Esophagus muscularis mucosa (tissue), 4 donors: Measurements from ENCODE around the gene MPO. TPM values are rescaled to one million over a fixed set of nuclear protein-coding genes. Genes with fewer than 3 reads are reported as not detected.

Source experiments
- DNase-seq: peaks from one replicate; pipeline ENCODE4 v3.0.0-alpha.2; 2017; ENCODE audit errors: extremely low spot score
- H3K27ac ChIP-seq, 4 donors: fragments of 200-600 bp; sonication (generic); replicated peaks in 1 of 4; 1 replicate in 3 of 4; 2 replicates in 1 of 4; pipeline ENCODE4 v1.5.1; 2016 to 2019; ENCODE audit warnings: mild to moderate bottlenecking in 1 of 4
- H3K27me3 ChIP-seq, 4 donors: fragments of 200-600 bp; sonication (generic); one replicate each; pipeline versions ENCODE4 v1.5.1 to v1.6.0; 2016 to 2019
- H3K36me3 ChIP-seq, 4 donors: fragments of 200-600 bp; sonication (generic); one replicate each; pipeline ENCODE4 v1.5.1; 2016 to 2019
- H3K4me1 ChIP-seq, 4 donors: fragments of 200-600 bp; sonication (generic); one replicate each; pipeline ENCODE4 v1.5.1; 2016 to 2019
- H3K4me3 ChIP-seq, 4 donors: fragments of 200-600 bp; sonication (generic); 1 replicate in 2 of 4; 2 replicates in 2 of 4; pipeline ENCODE4 v1.5.1; 2016 to 2019; ENCODE audit warnings: mild to moderate bottlenecking in 4 of 4, moderate library complexity in 1 of 4
- H3K9me3 ChIP-seq, 4 donors: fragments of 200-600 bp; sonication (generic); 1 replicate in 3 of 4; 2 replicates in 1 of 4; pipeline ENCODE4 v1.5.1; 2016 to 2019
- CTCF ChIP-seq, 3 experiments: fragments of 200-600 bp in 2 of 3; fragments of 450-650 bp in 1 of 3; sonication (generic) in 2 of 3; IDR thresholded peaks; one replicate each; pipeline ENCODE4 v1.5.1; 2017 to 2019; ENCODE audit warnings: antibody characterized with exemption in 3 of 3, mild to moderate bottlenecking in 2 of 3, moderate library complexity in 1 of 3
- EP300 ChIP-seq: sonication (generic); formaldehyde crosslinking; IDR thresholded peaks from one replicate; pipeline ENCODE4 v1.6.1; 2017; ENCODE audit warnings: antibody characterized with exemption
- POLR2A ChIP-seq: fragments of 450-650 bp; IDR thresholded peaks from one replicate; pipeline ENCODE4 v1.6.1; 2017; ENCODE audit warnings: antibody characterized with exemption, moderate library complexity, mild to moderate bottlenecking, low read depth
- POLR2AphosphoS5 ChIP-seq, 2 donors: sonication (generic); formaldehyde crosslinking; IDR thresholded peaks; one replicate each; pipeline ENCODE4 v1.6.1; 2017; ENCODE audit warnings: antibody characterized with exemption in 2 of 2
- WGBS: methylation state at CpG from one replicate; pipeline ENCODE4 v1.1.5; 2018; 5-methylcytosine and 5-hydroxymethylcytosine counted together
- intact Hi-C: fragments of 100-400 bp; cut with DNase I; formaldehyde crosslinking; loops from one replicate; pipeline ENCODE4 v1.15.1; 2023
- total RNA-seq, 4 donors: library from RNA; depleted of rRNA; stranded (reverse); fragments of >200 nt; gene quantifications; one replicate each; pipeline versions ENCODE4 v1.1.0 to v1.2.1, GENCODE V29; 2016

The MPO gene
- total RNA-seq: under 1 TPM in 2 of 4 donors, not detected in 2; 0.23 to 0.66 TPM

DNA sequence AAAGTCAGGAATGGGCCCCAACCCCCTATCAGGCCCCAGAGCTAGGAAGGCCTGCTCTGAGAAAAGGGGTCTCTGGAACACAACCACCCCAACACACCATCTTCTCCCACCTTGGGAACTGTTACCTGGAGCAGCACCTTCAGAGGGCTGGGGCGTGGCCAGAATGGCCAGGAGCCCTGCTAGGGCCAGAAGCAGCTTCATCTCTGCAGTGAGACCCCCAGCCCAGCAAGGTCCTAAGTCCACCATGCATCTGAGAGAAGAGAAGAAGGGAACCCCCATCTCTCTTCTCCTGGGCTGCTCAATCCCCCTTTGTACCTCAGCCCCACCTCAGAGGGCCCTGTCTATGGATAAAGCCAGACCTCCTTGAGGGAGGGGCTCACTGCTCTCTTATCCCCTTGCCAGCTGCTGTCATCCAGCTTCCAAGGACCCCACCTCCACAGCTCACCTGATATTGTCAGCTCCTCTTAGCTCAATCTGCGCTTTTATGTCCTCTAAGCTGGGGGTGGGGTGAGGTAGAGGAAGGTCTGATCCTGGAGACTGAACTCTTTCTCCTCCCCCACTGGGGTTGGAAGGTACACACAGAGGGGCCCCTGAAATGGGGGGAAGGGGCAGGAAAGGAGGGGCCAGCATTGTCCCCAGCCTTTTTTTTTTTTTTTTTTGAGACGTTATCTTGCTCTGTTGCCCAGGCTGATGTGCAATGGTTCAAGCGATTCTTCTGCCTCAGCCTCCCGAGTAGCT, at the start of gene MPO:
MPO (minus strand) TSS at position 456 of the 738 bp plus-strand sequence; CDS start at position 279, 177 bp downstream.
- TF ChIP-seq EP300 (no peak), POLR2A (no peak), CTCF (IDR thresholded peaks at IDR 0.05) (no peak), POLR2AphosphoS5 (IDR thresholded peaks at IDR 0.05) (no peak)
- Histone ChIP-seq H3K36me3 (no peaks in the 10 kb centered on the region), H3K4me1 (peaks cover 0 to 17% (median 13%) of the 10 kb centered on the region in 4 donors), H3K27ac (no peak within 1 kb of the TSS), H3K9me3 (no peaks in the 10 kb centered on the region), H3K27me3 (peaks cover 0 to 60% (median 1%) of the 10 kb centered on the region in 4 donors), H3K4me3 (no peak within 1 kb of the TSS)
- DNase-seq: no peak
- 86% methylated on average over 5 of the region's 5 CpGs for WGBS
- intact Hi-C loops: no loop called here

GRCh38 chr17:58329810-58330537, 49.2 kb upstream of the MPO start:
- no peak overlapping the region for H3K27ac ChIP-seq
- peaks cover 0 to 35% (median 22%) of the 10 kb centered on the region in 4 donors for H3K4me1 ChIP-seq
- no peaks in the 10 kb centered on the region for H3K9me3 ChIP-seq
- peak overlapping the region; percentile 43 to 57 (median 47) for H3K4me3 ChIP-seq
- 70% methylated on average over 4 of the region's 4 CpGs for WGBS
- no peak for DNase-seq
- TF ChIP-seq POLR2A: no peak
- no peak for TF ChIP-seq POLR2AphosphoS5 (IDR thresholded peaks at IDR 0.05)
- TF ChIP-seq CTCF (IDR thresholded peaks at IDR 0.05): no peak
- TF ChIP-seq EP300: no peak
- intact Hi-C loops: no loop called here
- H3K27me3 ChIP-seq: peaks cover 0 to 18% (median 2%) of the 10 kb centered on the region in 4 donors
- H3K36me3 ChIP-seq: no peaks in the 10 kb centered on the region

DNA sequence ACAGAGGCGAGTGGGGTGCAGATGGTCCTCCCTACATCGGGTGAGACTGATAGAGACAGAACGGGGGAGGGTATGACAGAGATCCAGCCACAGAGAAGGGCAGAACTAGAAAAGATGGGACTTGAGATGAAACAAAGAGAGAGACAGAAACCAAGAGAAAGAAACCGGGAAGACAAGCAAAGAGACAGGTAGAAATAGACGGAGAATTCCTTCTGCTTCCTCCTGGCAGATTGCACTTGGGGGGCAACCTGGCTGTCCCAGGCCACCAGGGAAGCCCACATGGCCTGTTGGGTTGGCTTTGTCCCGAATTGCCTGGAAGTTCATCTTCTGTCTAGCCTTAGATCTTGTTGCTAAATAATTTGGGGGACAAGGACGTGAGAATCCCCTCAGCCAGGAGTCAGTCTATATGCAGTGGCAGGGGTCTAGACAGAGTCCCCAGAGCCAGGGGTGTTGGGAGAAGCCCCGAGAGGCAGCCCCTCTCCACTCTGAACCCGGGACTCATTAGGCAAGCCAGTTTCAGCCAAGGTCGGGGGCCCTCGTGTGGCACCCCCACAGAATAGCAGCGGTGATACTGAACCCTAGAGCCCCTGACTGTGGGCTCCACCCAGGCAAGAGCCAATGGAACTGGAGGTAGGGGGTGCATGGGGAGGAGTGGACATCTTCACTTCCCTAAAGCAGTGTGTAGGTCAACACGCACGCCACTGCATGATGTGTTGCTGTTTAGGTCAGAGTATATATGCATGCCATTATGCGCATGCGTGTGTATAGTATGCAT, 48.5 kb upstream of the MPO start:
- no peaks in the 10 kb centered on the region for H3K9me3 ChIP-seq
- peaks cover 0 to 17% (median 0%) of the 10 kb centered on the region in 4 donors for H3K27me3 ChIP-seq
- TF ChIP-seq POLR2A: no peak
- TF ChIP-seq CTCF (IDR thresholded peaks at IDR 0.05): peak in 2 of 3 experiments; percentile 7 to 16
- no peak overlapping the region for H3K27ac ChIP-seq
- H3K36me3 ChIP-seq: no peaks in the 10 kb centered on the region
- intact Hi-C loops: no loop called here
- DNase-seq: no peak
- WGBS: 52% methylated on average over 16 of the region's 16 CpGs
- peaks cover 0 to 37% (median 23%) of the 10 kb centered on the region in 4 donors for H3K4me1 ChIP-seq
- H3K4me3 ChIP-seq: peak overlapping the region in 1 of 4 donors; percentile 20

DNA sequence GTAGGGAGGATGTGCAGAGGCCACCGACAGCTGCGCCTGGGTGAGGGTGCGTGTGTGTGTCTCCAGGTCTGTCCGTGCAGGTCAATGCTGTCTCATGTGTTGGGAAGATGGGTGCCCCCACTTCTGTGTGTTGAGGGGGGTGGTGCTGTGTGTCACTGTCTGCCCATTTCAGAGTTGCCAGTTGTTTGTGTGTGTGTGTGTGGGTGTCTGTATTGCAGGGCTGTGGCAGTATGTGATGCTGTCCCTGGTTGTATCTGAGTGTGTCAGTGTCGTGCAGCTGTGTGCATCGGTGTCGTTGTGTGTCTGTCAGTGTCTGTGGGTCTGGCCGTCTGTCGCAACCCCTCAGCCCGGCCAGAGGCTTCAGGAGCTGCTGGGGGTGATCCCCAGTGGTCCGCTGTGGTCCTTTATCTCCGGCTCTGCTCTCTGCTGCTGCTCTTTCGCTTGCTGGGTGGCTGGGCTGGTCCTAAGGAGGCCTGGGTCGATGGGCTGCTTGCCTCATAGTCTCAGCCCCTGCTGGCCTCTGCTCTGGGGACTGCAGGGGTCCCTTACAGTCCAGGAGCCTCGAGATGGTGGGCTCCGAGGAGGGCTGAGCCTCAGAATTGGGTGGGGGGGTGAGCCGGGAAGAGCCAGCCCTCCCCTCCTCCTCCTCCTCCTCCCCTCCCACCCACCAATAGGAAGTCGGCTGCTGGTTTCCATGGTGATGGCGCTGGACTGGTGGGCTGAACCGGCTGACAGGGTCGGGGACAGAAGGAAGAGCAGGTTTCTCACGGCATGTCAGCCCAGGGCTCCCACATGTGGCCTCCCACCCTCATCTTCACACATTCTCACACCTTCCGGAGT, 47.7 kb upstream of the MPO start, which contains the start of gene TSPOAP1:
TSPOAP1 (minus strand) TSS at position 601 of the 840 bp plus-strand sequence. CDS start 875 bp downstream, outside the sequence.
- Histone ChIP-seq H3K27me3 (peaks cover 0 to 17% (median 0%) of the 10 kb centered on the region in 4 donors), H3K36me3 (no peaks in the 10 kb centered on the region), H3K9me3 (no peaks in the 10 kb centered on the region), H3K27ac (no peak within 1 kb of the TSS), H3K4me1 (peaks cover 7 to 45% (median 31%) of the 10 kb centered on the region in 4 donors), H3K4me3 (peak within 1 kb of the TSS in 1 of 4 donors; percentile 20)
- 40% methylated on average over 20 of the region's 23 CpGs for WGBS
- TF ChIP-seq POLR2A: no peak
- TF ChIP-seq CTCF (IDR thresholded peaks at IDR 0.05): no peak
- no peak for TF ChIP-seq POLR2AphosphoS5 (IDR thresholded peaks at IDR 0.05)
- no peak for TF ChIP-seq EP300
- intact Hi-C loops: no loop called here
- DNase-seq: no peak
